OCI-LY1 (cell line): ENCODE results near the gene L3MBTL4.

Source experiments
- H2AFZ ChIP-seq: fragments of 200-600 bp; sonication (generic), shearing (Covaris generic); 2 replicates; pipeline ENCODE4 v1.6.0; 2014; ENCODE audit warnings: antibody characterized with exemption, mild to moderate bottlenecking, low read length
- H3F3A ChIP-seq: fragments of 200-600 bp; sonication (generic), shearing (Covaris generic); 2 replicates; pipeline ENCODE4 v1.6.0; 2014; ENCODE audit warnings: mild to moderate bottlenecking, antibody characterized with exemption, low read length, moderate library complexity; ENCODE audit not compliant: insufficient read depth
- H3K27ac ChIP-seq: fragments of 200-600 bp; sonication (generic); 2 replicates; pipeline ENCODE4 v1.5.1; 2014; ENCODE audit warnings: low read length, mixed run types, mild to moderate bottlenecking, low read depth; ENCODE audit not compliant: poor library complexity, severe bottlenecking
- H3K27me3 ChIP-seq: fragments of 200-600 bp; sonication (generic); 2 replicates; pipeline ENCODE4 v1.6.0; 2014; ENCODE audit warnings: antibody characterized with exemption, mild to moderate bottlenecking, low read length, moderate library complexity; ENCODE audit not compliant: insufficient read depth
- H3K36me3 ChIP-seq: fragments of 200-600 bp; sonication (generic); 2 replicates; pipeline ENCODE4 v1.6.1; 2014; ENCODE audit warnings: mild to moderate bottlenecking, antibody characterized with exemption, low read length, moderate library complexity, mixed read lengths; ENCODE audit not compliant: insufficient read depth
- H3K4me1 ChIP-seq: fragments of 200-600 bp; sonication (generic); 2 replicates; pipeline ENCODE4 v1.5.1; 2014; ENCODE audit warnings: mild to moderate bottlenecking, low read length, moderate library complexity; ENCODE audit not compliant: insufficient read depth, severe bottlenecking
- H3K4me2 ChIP-seq: fragments of 200-600 bp; sonication (generic), shearing (Covaris generic); 2 replicates; pipeline ENCODE4 v1.6.1; 2014; ENCODE audit warnings: low read length
- H3K4me3 ChIP-seq: fragments of 200-600 bp; sonication (generic); 2 replicates; pipeline ENCODE4 v1.5.1; 2014; ENCODE audit warnings: low read length, low read depth, mild to moderate bottlenecking, mixed read lengths; ENCODE audit not compliant: poor library complexity, severe bottlenecking
- H3K79me2 ChIP-seq: fragments of 200-600 bp; shearing (Covaris generic); 2 replicates; pipeline ENCODE4 v1.6.1; 2016; ENCODE audit warnings: mixed run types, low read length, mixed read lengths; ENCODE audit not compliant: insufficient read depth
- H3K9ac ChIP-seq: fragments of 200-600 bp; sonication (generic), shearing (Covaris generic); 2 replicates; pipeline ENCODE4 v1.6.1; 2014; ENCODE audit warnings: mild to moderate bottlenecking, low read length, mixed read lengths
- H3K9me2 ChIP-seq: fragments of 200-600 bp; sonication (generic), shearing (Covaris generic); 2 replicates; pipeline ENCODE4 v1.6.1; 2014; ENCODE audit warnings: low read depth, mild to moderate bottlenecking, low read length, mixed read lengths
- H3K9me3 ChIP-seq: fragments of 200-600 bp; shearing (Covaris generic); 2 replicates; pipeline ENCODE4 v1.6.1; 2014; ENCODE audit warnings: low read length, mixed read lengths
- H4K20me1 ChIP-seq: fragments of 200-600 bp; sonication (generic), shearing (Covaris generic); 2 replicates; pipeline ENCODE4 v1.6.0; 2016; ENCODE audit warnings: mild to moderate bottlenecking, low read length; ENCODE audit not compliant: insufficient read depth
- CTCF ChIP-seq: fragments of 200-600 bp; sonication (generic), shearing (Covaris generic); IDR thresholded peaks from 2 replicates; pipeline ENCODE4 v1.5.1; 2017; ENCODE audit warnings: mild to moderate bottlenecking, antibody characterized with exemption, low read length, moderate library complexity, mixed read lengths
- EZH2 ChIP-seq: fragments of 200-600 bp; sonication (generic), shearing (Covaris generic); IDR thresholded peaks from 2 replicates; pipeline ENCODE4 v1.8.0; 2017; ENCODE audit warnings: borderline replicate concordance, mixed run types, mild to moderate bottlenecking, antibody characterized with exemption, low read length, moderate library complexity, mixed read lengths

The L3MBTL4 gene

GRCh38 chr18:6406910-6407470, 7.7 kb downstream of the L3MBTL4 start:
- no peaks in the 10 kb centered on the region for H3K9me3 ChIP-seq
- H3K27ac ChIP-seq, result no peak overlapping the region
- H2AFZ ChIP-seq, result no peak overlapping the region
- no peaks in the 10 kb centered on the region for H3K27me3 ChIP-seq
- H3K4me3 ChIP-seq, result no peak overlapping the region
- H3K36me3 ChIP-seq, result no peaks in the 10 kb centered on the region
- no peaks in the 10 kb centered on the region for H3F3A ChIP-seq
- H4K20me1 ChIP-seq, result no peaks in the 10 kb centered on the region
- no peaks in the 10 kb centered on the region for H3K9me2 ChIP-seq
- H3K4me1 ChIP-seq, result peaks cover 13% of the 10 kb centered on the region
- H3K79me2 ChIP-seq, result no peaks in the 10 kb centered on the region
- TF ChIP-seq EZH2, result no peak
- TF ChIP-seq CTCF, result no peak
- H3K4me2 ChIP-seq, result no peak overlapping the region
- no peak overlapping the region for H3K9ac ChIP-seq

- TF ChIP-seq EZH2 (no peak), CTCF (no peak)
- H2AFZ ChIP-seq, result no peak overlapping the region
- H3K27me3 ChIP-seq, result no peaks in the 10 kb centered on the region
- no peak overlapping the region for H3K9ac ChIP-seq
- no peaks in the 10 kb centered on the region for H3F3A ChIP-seq
- H3K4me3 ChIP-seq, result no peak overlapping the region
- H4K20me1 ChIP-seq, result no peaks in the 10 kb centered on the region
- H3K9me2 ChIP-seq, result no peaks in the 10 kb centered on the region
- H3K9me3 ChIP-seq, result no peaks in the 10 kb centered on the region
- no peak overlapping the region for H3K4me2 ChIP-seq
- peaks cover 16% of the 10 kb centered on the region for H3K4me1 ChIP-seq
- H3K79me2 ChIP-seq, result no peaks in the 10 kb centered on the region
- H3K36me3 ChIP-seq, result no peaks in the 10 kb centered on the region
- no peak overlapping the region for H3K27ac ChIP-seq
These were observed 8.4 kb downstream of the L3MBTL4 start for GRCh38 chr18:6406075-6406909.

- Histone ChIP-seq H3K9me3 (no peaks in the 10 kb centered on the region), H3K27me3 (no peaks in the 10 kb centered on the region), H4K20me1 (no peaks in the 10 kb centered on the region), H3K9me2 (no peaks in the 10 kb centered on the region), H3K79me2 (no peaks in the 10 kb centered on the region), H3F3A (no peaks in the 10 kb centered on the region), H3K4me1 (peaks cover 25% of the 10 kb centered on the region), H3K9ac (no peak overlapping the region), H2AFZ (no peak overlapping the region), H3K36me3 (no peaks in the 10 kb centered on the region), H3K27ac (no peak overlapping the region), H3K4me3 (no peak overlapping the region), H3K4me2 (no peak overlapping the region)
- TF ChIP-seq EZH2, result no peak
- TF ChIP-seq CTCF, result no peak
These were observed 9.3 kb downstream of the L3MBTL4 start for GRCh38 chr18:6405237-6406074.
